A549 treated with CORT108297 at 1 μM for 4 hours (cell line): Measurements from ENCODE around the gene STX8. TPM values are rescaled to one million over a fixed set of nuclear protein-coding genes. Genes with fewer than 3 reads are reported as not detected.

Source experiments
- total RNA-seq: library from RNA; stranded (reverse); fragments of 200-300 nt; extraction: Qiagen RNA extraction; gene quantifications from 5 replicates; pipeline ENCODE4 v1.2.3, GENCODE V29; 2022

STX8 gene, protein sequence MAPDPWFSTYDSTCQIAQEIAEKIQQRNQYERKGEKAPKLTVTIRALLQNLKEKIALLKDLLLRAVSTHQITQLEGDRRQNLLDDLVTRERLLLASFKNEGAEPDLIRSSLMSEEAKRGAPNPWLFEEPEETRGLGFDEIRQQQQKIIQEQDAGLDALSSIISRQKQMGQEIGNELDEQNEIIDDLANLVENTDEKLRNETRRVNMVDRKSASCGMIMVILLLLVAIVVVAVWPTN
- total RNA-seq = 56.1 to 81.5 TPM (median 59.7 TPM) in 5 replicates

DNA sequence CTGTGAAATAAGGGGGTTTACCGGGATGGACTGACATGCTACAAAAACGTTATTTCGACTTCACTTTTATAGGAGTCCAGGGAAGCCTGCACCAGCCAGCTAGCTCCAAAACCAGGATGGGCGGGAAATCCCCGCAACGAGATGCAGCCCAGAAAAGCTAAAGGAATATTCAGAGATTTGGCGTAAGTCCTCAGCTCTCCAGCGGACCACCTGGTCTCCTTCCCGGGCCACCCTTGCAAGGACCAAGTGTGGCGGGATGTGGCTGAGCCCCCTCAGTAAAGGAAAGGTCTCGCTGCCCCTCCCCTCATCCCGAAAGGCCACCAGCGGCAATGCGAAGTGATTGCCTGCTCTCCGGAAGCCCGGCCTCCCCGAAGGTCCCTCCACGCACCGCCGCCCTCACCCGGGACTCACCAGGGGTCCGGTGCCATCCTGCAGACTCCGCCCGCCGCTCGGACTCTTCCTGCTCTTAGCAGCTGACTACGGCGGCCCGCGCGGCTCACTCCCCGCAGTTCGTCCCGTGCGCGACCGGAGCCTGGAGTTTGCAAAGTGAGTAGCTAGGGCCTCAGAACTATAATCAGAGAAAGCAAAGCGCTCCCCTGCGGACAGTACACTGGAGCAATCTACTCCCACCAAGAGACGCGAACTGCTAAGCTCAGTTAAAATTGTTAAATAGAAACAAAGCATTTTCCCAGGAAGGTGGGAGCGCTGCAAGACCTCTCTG, at the start of gene STX8:
STX8 (minus strand) TSS at position 440 of the 721 bp plus-strand sequence; CDS start at position 428, 12 bp downstream.

DNA sequence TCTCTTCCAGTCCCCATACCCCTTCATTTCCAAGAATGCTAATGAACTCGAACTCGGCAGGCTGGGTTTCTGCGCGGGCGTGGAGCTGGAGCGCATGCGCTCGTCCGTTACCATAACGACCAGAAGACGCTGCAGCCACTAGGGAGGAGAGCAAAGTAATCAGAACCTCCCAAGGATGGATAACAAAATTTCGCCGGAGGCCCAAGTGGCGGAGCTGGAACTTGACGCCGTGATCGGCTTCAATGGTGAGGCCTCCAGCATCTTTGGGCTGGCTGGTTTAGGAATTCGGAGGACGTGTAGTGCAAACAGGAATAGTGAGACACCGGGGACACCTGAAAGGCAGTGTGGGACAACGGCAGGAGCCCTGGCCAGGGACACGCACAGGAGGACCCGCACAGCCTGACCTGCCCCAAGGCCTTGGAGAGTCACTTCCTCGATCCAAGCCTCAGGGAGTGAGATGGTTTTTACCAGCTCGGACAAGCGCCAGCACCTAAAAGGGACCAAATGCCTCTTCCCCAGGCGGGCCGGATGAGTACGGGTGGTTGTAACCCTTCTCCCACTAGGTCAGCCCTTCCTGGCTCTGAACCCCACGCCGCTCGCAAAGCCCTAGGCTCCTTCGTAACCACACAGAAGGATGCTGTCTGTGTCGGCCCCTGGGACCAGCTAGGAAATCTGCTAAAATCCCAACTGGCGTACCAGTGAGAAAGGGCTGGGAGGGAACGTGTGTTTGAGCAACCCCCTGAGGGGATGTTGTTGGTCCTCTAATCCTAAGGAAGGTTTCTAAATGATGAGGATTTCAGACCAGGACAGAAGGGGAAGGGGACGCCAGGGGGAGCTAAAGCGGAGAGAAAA, 1.1 kb upstream of the STX8 start, which contains the start of gene CFAP52:
CFAP52 (plus strand) TSS at position 122 of the 852 bp plus-strand sequence; CDS start at position 176, 54 bp downstream.

Other genes starting within 250 kb of the STX8 start
- 0.12 TPM in 1 of 5 replicates, not detected in the others for gene CFAP52, start 822 bp upstream of the STX8 start, total RNA-seq
- gene USP43, start 69.7 kb upstream of the STX8 start, total RNA-seq = 4.1 to 5.4 TPM (median 4.5 TPM) in 5 replicates
- gene DHRS7C, start 215.8 kb upstream of the STX8 start, total RNA-seq = not detected in 5 replicates
- not detected in 5 replicates for gene GSG1L2, start 246.3 kb upstream of the STX8 start, total RNA-seq